HG03135 (cell line): ENCODE measurements around the gene CTSD.

Experiments
- ATAC-seq: cut with Tn5 transposase; IDR thresholded peaks from one replicate; pipeline ENCODE4 v1.9.1; 2021; ENCODE audit warnings: mild to moderate bottlenecking, moderate library complexity; ENCODE audit not compliant: unreplicated experiment

CTSD gene

DNA sequence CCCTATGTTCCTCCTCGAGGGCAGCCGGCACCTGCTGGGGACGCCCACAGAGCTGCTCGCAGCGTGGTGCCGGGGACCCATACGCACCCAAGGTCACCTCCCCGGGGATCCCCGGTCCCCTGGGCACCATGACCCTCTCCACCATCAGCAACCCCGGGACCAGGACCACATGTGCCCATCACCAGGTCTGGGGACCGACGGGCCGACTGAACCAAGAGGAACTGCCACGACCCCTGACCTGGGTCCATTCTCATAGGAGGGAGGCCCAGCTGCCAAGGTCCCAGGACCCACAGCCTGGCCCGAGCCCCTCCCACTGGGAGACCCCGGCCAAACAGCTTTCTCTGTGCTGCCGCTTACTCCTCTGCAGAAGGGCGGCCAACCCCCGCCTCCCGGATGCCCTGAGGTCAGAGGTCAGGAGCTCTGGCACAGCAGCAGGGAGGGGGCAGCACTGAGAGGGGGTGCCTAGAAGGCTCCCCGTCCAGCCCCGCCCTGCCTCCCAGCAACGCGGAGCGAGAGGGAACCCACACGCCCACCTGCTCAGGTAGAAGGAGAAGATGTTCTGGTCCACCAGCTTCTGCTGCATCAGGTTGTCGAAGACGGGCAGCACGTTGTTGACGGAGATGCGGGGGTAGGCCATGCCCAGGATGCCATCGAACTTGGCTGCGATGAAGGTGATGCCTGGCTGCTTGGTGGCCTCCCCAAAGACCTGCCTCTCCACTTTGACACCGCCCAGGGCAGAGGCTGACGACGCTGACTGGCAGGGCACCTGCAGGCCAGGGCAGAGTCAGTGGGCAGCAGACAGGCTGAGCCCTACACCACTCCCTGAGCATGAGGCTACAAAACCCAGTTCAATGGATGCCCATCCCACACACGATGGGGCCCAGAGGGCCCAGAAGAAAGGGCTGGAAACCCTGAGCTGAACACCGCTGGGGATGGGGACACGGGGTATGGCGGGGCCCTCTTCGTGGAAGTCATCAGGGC is 6.6 kb downstream of the CTSD start:
- ATAC-seq: no peak

DNA sequence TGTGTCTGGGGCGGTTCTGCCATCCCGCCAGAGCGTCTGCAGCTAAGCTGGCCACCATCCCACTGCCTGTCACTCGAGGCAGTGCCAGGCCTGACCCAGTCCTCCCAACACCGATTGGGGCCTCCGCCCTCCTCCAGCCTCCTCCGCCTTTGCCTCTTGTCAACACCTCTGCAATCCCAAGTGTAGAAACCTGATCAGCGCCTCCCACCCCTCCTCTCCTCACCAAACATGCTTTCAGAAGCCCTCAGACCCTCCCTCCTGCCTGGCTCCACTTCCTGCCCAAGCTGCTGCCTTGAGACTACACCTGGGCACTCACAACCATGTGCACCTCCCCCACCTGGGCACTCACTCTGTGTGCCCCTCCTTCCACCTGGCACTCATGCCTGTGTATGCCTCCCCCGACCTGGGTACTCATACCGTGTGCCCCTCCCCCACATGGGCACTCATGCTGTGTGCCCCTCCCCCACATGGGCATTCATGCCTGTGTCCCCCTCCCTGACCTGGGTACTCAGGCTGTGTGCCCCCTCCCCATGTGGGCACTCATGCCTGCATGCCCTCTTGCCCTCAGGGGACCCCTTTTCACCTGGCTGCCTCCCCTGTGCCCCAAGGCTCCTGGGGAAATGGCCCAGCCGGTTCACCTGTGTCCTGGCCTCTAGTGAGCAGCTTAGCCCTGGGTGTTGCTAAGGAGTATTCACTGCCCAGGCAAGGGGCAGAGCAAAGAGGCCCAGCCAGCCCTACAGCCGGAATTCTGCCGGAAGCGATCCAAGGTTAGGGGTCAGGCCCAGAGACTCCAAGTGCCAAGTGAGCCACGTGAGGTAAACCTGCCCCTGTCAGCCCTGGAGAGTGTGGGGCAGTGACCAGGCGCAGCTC is 7.8 kb downstream of the CTSD start:
- ATAC-seq: no peak

DNA sequence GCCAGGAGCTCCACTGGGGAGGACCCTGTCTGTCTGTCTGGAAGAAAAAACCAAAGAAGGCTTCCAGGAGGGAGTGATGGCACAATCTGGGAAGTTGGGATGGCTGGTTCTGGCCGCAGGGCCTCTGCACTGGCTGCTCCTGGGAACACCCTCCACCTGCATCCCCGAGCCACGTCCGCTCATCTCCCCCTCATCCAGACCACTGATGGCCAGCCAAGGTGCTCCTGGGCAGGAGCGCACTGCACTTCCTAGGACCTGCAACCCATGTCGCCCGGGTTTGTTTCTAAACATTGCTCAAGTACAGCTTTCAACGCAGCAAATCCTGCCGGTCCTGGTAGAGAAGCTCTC is 8.4 kb downstream of the CTSD start:
- no peak for ATAC-seq

DNA sequence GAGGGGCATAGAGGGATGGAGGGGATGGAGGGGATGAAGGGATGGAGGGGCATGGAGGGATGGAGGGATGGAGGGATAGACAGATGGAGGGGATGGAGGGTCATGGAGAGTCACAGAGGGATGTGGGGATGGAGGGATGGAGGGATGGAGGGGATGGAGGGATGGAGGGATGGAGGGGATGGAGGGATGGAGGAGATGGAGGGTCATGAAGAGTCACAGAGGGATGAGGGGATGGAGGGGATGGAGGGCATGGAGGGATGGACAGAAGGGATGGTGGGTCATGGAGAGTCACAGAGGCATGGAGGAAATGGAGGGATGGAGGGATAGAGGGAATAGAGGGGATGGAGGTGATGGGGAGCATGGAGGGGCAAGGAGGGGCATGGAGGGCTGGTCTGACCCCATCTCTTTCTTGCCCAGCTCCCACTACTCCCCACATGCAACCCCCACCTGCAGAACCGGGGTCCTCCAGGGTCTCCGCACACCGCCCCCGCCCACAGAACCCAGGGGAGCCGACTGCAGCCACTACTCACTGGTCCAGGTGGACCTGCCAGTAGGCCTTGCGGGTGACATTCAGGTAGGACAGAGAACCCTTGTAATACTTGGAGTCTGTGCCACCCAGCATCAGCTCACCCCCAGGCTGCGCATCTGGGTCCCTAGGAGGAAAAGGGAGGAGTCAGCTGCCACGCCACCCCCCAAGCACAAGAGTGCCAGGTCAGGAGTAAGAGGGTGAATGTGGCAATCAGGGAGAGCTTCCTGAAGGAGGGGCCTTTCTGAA is 9.2 kb downstream of the CTSD start:
- ATAC-seq: no peak

DNA sequence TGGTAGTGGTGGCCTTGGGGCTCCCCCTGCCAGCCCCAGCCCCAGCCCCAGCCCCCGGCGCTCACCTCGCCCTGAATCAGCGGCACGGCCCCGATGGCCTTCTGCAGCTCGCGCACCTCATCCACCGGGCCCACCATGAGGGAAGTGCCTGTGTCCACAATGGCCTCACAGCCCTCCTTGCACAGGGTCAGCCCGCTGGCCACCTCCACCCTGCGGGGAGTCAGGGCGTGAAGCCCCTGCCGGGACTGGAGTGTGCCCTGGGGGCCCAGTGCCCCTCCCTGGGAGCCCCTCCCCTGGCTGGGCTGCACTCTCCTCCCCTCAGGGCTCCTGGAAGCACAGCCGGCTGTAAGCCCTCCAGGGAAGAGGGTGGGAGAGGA is 9.8 kb downstream of the CTSD start:
- no peak for ATAC-seq

DNA sequence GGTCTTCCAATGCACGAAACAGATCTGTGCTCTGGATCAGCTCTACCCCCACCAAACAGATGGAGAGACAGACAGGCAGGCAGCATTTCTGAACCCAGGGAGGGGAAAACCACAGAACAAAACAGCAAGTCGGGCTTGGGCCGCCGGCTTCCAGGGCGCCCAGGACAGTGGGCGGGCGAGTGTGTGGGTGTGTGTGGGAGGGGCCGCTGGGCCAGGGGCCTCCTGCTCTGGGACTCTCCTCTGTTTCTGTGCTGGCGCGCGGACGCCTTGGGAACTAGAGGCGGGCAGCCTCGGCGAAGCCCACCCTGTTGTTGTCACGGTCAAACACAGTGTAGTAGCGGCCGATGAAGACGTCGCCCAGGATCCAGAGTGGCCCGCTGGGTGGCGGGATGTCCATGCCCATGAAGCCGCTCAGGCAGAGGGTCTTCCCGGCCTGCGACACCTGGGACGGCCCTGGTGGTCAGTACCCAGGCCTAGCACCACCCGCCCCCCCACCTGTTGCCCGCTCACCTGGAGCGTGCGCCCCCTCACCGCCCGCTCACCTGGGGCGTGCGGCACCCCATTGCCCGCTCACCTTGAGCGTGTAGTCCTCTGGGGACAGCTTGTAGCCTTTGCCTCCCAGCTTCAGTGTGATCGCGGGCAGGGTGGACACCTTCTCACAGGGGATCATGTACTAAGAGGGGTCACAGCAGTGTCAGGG is 10.3 kb downstream of the CTSD start:
- no peak for ATAC-seq

DNA sequence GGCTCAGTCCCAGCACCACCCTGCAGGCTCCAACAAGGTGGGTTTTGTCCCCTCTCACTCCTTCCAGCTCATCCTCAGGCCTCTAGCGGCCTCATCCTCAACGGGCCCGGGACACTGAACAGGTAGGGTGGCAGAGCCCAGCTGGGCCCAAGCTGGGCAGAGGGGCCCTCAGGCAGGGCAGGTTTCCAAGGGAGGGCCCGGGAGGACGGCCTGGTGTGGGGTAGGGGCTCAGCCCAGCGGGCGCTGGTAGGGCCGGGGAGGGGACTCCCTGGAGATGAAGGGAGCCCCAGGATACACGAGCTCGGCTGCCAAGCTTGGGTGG is 10.9 kb downstream of the CTSD start:
- ATAC-seq: no peak

DNA sequence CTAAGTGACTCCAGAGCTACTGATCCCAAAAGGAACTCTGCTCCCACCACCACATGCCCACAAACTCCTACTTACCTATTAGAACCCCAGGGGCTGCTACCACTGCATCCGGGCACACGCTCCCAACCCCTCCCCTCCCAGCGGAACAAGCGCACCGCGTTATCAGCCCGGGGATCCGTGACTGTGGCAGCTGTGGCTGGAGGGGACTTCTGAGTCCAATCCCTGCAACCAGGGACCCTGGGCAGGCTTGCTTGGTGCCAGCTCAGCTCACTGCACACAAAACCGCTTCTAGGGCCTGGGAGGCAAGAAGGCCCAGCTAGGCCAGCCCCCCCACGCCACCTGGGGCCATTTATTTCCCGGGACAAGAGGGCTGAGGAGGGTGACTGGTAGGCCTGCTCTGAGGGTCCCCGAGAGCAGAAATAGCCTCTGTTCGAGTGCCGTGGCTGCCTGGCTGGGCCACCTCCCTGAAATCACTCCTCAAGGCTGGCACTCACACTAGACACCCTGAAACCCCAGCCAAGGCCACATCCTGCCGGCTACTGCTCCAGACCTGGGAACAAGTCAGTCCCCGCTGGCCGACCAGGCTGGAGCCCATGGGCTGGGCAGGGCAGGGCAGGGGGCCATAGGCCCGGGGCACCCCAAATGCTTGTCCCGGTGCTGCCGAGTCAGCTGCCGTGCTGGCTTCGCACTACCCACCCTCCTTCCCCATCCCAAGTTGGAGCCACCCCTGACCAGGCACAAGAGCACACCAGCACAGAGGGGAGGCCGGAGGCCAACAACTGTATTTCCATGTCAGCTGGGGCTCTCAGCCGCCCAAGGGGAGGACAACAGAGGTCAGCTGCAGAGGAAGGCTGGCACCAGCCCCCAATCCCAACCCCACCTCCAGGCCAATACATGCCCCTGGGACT is 11.5 kb downstream of the CTSD start:
- no peak for ATAC-seq

DNA sequence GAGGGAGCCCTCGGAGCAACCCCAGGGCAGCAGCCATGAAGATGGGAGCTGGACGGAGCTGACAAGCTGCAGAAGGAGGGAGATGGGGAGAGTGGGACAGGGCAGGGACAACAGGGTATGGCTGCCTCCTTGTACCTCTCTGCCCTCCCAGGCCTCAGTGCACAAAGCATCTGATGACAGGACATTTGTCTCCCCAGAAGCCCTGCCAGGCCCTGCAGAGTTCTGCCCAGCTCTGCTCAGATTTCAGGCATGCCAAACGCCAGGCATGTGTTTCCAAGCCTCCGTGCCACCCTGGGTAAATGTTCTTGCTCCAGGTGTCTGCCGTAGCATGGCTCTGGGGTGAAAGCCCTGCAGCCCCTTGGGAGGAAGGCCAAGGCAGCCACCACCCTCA is 12.2 kb downstream of the CTSD start:
- ATAC-seq: no peak

DNA sequence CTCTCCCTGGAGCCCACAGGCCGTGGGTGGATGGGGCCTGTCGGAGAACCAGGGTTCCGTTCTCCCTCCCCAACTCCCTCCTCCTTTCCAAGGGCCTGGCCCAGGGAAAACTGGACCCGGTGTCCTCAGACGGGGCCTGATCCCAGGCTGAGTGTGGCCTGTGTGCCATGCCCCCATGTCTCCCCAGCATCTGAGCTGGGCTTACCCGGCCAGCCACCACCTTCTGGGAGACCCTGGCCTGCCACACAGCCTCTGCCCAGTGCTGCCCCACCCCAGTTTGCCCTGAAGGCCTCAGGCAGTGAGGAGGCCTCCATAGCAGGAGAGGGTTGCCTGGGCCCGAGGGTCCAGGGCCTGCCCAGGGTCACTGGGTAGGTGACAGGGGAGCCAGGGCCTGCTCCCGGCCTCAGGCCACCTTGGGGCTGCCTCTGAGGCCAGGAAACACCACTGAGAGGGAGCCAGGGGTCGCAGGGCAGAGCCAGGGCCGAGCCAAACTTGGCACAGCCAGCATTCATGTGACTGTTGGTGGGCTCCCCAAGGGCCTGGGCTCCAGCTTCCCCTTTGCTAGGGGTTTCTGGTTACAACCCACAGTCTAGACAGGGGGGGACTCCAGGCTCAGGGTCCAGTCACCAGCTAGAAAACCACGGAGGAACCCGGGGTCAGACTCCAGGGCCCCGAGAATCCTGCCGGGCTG is 12.7 kb downstream of the CTSD start:
- no peak for ATAC-seq

DNA sequence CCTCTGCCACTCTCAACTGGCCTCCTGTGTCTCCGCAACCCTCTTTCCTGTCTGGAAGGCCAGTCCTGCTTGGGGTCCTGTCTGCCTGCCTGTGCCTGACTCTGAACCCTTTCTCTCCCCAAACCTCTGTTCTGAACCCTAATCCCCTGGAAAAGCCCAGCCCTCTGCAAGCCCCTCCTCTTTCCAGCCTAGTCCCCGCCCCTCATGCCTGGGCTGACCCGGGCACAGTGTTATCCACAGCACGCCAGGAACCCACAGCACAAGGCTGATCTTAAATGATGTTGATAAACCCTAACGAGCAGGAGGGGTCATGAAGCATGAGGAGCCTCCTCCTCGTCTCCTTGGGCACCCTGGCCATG is 13.3 kb downstream of the CTSD start, which contains the start of gene IFITM10:
IFITM10 (minus strand) TSS at position 115 of the 359 bp plus-strand sequence. CDS start 153 bp downstream, outside the sequence.
- ATAC-seq: no peak

DNA sequence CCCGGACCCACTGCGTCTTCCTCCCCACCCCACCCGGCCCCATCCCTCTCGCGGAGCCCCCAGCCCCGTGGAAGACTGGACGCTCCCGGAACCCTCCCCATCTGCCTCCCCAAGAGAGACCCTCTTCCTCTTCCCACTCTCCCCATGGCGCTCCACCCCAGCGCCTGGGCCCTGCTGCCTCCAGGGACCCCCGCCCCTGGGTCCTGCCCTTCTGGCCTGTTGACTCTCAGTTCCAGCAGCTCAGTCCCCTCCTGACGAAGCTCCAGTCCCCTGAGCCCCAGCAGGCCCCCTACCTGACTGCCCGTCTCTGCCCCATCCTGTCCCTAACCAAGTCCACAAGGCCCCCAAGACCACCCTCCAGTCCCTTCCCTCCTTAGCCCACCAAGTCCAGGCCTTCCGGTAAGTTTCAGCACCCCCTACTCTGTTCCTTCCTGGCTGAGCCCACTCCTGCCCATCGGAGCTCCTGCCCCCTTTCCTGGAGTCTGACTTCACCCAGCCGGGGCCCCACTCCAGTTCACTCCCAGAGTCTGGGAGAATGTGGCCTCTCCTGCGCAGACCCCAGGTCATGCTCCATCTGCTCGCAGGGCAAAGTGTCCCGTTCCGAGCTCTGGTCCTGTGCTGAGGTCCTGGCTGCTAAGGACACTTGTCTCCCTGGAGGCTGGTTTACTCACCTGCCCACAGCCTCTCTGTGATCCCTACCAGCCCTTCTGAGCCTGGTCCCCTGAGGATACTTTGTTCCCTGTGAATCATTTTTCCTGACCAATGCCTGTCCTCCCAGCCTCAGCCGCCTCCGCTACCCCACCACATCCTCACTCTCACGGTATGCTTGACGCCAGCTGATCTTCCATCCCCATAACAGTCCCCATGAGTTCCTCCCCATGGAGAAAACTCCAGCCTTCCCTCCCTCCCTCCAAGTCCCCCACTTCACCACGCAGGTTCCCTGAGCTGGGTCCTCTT is 14.1 kb downstream of the CTSD start:
- no peak for ATAC-seq

DNA sequence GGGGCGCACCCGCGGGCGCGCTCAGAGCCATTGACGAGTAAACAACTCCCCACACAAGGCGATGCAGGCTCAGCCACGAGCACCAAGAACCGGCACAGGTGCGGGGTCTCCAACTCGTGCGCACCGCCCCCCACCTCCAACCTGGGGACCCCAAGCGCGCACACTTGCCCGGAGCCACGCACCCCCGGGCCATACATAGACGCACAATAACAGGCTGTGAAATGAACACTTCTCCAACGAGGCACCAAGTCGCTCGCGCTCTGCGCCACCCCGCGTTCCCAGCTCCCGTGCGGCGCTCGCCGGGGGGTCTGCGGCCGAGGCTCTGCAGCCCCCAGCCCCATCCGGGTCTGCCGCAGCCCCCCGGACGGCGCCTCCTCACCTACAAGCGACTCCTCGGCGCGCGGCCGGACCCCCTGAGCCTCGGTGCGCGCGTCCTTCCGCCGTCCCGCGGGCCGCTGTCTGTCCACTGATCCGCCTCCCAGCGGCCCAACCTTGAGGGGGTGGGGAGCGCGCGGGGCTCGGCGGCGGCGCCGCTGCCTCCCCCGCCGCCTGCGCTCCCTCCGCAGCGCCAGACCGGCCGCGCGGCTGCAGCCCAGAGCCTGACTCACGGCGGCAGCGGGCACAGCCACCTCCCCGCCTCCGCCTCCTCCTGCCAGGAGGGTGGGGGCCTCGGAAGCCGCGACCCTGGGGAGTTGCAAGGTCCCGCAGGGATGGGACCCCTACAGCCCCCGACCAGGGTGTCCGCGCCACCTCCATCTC is 14.9 kb downstream of the CTSD start:
- no peak for ATAC-seq

DNA sequence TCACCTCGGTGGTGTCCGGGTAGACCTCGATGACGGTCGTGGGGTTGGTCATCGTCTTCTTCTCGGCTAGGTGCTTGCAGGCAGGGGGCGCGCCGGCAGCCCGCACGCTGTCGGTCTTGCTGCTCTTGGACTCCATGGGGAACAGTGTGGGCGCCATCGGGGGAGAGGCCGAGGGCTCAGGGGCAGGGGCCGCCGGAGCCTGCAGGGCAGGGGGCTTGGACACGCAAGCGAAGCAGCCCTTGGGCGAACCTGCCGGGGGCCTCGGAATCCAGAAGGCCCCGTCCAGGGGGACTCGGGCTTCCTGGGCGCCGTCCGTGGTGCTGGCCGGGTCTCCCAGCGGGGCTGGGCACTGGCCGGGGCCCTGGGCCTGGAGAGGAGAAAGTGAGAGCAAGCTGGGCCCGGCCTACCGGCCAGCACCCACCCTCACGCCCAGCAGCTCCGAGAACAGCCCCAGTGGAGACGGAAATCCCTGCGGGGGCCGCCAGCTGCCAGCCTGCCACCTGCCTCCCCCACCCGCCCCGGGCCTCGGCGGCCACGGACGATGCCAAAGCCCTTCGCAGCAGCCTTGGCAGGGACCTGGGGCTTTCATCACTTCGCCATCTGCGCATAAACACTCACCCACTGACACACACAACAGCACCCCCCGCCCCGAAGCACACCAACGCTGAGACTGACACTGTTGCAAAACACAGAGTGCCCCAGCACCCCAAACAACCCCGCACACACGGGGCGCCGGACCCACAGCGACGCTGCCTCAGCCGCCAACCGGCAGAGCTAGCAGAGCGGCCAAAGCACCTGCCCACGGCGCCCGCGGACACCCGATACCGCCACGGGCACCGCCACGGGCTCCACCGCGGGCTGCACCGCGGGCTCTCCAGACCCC is 15.7 kb downstream of the CTSD start:
- no peak for ATAC-seq

DNA sequence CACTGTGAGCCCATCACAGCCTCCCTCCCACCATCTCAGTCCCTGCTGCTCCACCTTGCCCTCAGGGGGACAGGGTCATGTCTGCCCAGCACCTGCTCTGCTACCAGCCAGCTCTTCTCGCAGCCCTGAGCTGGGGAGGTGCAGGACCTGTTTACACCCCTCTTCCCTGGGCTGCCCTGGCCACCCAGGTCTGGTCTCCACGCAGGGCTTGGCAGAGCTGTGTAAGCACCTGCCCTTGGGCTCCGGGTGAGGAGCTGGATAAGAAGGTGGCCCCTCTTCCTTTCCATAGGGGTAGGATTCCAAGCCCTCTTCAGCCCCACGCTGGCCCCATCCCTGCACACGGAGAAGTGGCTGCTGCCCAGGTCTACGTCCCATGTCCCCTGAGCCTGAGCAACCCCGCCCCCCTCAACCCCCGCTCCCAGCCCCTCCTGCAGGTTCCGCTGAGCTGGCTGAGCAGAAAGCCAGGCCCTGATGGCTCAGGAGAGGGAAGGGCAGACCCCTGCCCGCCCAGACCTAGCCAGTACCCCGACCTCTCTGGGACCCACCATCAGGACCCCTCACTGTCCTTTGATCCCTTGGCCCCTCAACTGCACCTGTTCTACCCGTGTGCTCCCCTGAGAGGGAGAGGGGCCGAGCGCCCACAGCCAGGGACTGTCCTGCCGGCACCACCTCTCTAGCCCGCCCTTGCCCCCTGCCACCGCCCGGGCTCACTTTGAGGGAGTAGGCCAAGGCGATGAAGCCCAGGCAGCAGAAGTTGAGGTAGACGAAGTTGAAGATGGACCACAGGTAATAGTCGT is 16.6 kb downstream of the CTSD start:
- ATAC-seq: no peak
